Astrocyte of the cerebellum (primary cell): ENCODE data around the gene ASPN.

Experiments used
- DNase-seq: peaks from one replicate; pipeline ENCODE4 v3.0.0-alpha.2; 2011; ENCODE audit warnings: low read depth
- H3K4me3 ChIP-seq: 2 replicates; pipeline ENCODE4 v1.5.1; 2011; ENCODE audit warnings: mild to moderate bottlenecking, low read depth, low read length, moderate library complexity
- in situ Hi-C: cut with HindIII; loops from 2 replicates; pipeline ENCODE4 v1.10.0; 2017; ENCODE audit warnings: low sequenced_read_pairs
- TF ChIP-seq, protein P1 (sequence below): IDR thresholded peaks from 2 replicates; pipeline ENCODE4 v1.5.1; 2012; ENCODE audit warnings: low read length, low read depth, moderate library complexity, mild to moderate bottlenecking; ENCODE audit errors: missing control alignments

Gene ASPN

DNA sequence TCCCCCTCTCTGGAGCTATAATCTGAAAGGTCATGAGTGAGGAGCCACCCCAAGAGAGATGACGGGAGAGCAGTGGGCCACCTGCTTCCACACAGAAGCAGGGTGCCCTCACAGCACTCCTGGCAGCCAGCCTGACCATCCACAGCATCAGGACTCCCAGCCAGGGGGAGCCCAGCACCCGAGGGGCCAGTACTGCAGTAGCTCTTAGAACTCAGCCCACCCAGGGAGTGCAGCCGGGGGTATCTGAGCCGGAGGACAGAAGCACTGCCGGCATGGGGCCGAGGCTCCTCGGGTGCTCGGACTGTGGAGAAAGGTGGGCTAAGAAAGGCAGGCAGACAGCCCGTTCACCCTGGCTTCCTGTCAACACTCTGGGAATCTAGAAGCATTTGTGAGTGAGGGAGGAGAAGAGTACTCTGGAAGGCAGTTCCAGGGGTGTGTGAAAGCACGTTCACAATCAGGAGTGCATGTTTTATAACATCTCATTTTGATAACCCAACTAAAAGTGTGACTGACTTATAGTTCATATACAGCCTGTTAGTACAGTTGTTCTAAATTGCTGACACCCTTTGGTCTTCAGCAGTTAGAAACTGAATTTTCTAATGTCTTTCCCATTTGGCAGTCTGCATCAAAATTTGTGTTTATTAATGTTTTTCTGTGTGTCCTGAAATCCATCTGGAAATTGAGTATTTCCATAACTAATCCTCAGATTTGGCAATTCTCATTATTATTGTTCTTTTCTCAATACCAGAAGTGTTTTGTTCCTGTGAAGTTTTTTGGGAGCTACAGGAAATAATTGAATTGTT lies 25.9 kb upstream of the ASPN start:
- TF ChIP-seq, protein P1, sequence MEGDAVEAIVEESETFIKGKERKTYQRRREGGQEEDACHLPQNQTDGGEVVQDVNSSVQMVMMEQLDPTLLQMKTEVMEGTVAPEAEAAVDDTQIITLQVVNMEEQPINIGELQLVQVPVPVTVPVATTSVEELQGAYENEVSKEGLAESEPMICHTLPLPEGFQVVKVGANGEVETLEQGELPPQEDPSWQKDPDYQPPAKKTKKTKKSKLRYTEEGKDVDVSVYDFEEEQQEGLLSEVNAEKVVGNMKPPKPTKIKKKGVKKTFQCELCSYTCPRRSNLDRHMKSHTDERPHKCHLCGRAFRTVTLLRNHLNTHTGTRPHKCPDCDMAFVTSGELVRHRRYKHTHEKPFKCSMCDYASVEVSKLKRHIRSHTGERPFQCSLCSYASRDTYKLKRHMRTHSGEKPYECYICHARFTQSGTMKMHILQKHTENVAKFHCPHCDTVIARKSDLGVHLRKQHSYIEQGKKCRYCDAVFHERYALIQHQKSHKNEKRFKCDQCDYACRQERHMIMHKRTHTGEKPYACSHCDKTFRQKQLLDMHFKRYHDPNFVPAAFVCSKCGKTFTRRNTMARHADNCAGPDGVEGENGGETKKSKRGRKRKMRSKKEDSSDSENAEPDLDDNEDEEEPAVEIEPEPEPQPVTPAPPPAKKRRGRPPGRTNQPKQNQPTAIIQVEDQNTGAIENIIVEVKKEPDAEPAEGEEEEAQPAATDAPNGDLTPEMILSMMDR, result peak; percentile 7
- no peak for DNase-seq
- in situ Hi-C loops, result no loop called here
- H3K4me3 ChIP-seq, result no peak overlapping the region

GRCh38 chr9:92507496-92507895 lies 25.2 kb upstream of the ASPN start:
- in situ Hi-C loops, result no loop called here
- H3K4me3 ChIP-seq, result no peak overlapping the region
- DNase-seq, result no peak
- TF ChIP-seq, protein P1, result no peak

DNA sequence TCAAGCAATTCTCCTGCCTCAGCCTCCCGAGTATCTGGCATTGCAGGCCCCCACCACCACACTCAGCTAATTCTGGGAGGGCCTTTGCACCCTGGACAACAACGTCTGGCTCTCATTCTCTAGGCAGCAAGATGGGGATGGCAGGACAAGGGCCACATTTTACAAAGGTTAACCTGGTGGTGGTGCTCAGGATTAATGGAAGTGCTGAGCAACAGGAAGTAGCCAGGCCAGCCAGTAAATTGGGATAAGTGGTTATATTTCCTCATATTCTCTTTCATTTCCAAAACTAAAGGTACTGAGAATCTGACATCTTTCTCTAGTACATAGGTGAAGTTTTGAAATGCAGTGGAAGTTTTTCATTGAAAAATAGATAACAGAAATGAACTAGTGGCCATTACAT lies 24.7 kb upstream of the ASPN start:
- no peak for DNase-seq
- in situ Hi-C loops, result no loop called here
- no peak overlapping the region for H3K4me3 ChIP-seq
- TF ChIP-seq, protein P1, result no peak

DNA sequence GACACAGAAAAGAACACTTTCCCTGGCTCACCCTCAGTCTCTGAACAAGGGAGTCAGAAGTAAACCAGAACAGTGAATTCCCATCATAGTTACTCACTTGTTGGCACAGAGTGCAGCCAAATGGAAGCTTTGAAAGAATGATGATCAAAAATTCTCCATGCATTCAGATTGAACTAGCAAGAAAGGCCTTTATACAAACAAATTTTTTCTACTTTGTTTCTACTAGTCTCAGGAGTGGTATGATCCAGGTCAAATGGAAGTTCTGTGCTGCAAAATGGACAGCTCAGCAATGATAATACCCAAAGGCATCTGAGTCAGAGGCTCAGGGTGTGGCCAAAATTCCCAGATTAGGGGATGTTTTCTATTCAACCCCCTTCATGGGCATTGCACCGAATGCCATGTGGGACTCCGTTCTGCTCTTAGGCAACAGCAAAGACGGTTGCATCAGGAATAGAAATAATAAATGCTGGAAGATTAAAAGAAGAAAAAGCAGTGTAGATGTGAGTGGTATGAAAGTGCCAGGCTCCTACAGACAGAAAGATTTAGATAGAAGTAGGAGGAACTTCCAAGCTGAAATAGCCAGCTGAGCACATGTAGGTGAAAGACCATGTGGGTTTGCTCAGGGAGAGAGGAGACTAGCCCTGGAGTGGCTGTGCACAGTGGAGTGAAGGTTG lies 24.0 kb upstream of the ASPN start:
- TF ChIP-seq, protein P1, result no peak
- no peak overlapping the region for H3K4me3 ChIP-seq
- DNase-seq, result peak; percentile 87
- in situ Hi-C loops, result no loop called here

GRCh38 chr9:92504881-92505280 lies 22.6 kb upstream of the ASPN start:
- TF ChIP-seq, protein P1, result no peak
- no peak overlapping the region for H3K4me3 ChIP-seq
- no peak for DNase-seq
- in situ Hi-C loops, result no loop called here

DNA sequence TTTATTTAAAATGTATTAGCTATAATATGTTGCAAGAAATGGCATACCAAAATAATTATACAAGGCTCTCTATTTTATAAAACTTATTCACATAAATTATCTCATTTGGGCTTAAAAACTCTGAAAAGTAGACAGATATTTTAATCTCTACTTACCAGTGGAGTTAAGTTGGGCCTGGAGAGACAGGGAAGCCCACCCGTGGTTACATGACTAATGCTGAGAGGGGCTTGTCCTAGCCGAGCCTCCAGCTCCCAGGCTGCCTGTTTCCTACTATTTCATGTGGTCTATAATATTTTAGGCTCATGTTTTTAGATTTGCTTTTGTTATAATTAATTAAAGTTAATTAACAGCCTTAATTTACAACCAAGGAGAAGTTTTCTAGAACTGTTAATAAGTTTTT lies 20.9 kb upstream of the ASPN start:
- H3K4me3 ChIP-seq, result no peak overlapping the region
- TF ChIP-seq, protein P1, result no peak
- in situ Hi-C loops, result no loop called here
- DNase-seq, result no peak
